HepG2 (cell line): Measurements from ENCODE around the gene PSMC5.
"Not testable (repeated sequence)": the region's sequence is repeated elsewhere in the genome, so short reads cannot be mapped to it uniquely, and the experiment has no call there.

ENCODE experiments used
- CTCF ChIP-seq: sonication (generic); formaldehyde crosslinking; IDR thresholded peaks from 2 replicates; pipeline ENCODE4 v1.5.0; 2020; ENCODE audit warnings: mild to moderate bottlenecking, missing genetic modification reagents, moderate library complexity
- JUND ChIP-seq: sonication (generic); formaldehyde crosslinking; IDR thresholded peaks from 2 replicates; pipeline ENCODE4 v1.8.0; 2022; ENCODE audit warnings: mild to moderate bottlenecking, missing genetic modification reagents
- RAD51 ChIP-seq: fragments of 450-650 bp; IDR thresholded peaks from 2 replicates; pipeline ENCODE4 v1.6.1; 2016; ENCODE audit warnings: borderline replicate concordance
- TCF7 ChIP-seq: sonication (generic); IDR thresholded peaks from 2 replicates; pipeline ENCODE4 v1.6.1; 2016; ENCODE audit warnings: antibody characterized with exemption, low read depth
- TEAD2 ChIP-seq: sonication (generic); formaldehyde crosslinking; IDR thresholded peaks from 2 replicates; pipeline ENCODE4 v1.9.0; 2021; ENCODE audit warnings: missing genetic modification reagents
- TGIF2 ChIP-seq: IDR thresholded peaks from 2 replicates; pipeline ENCODE4 v1.6.1; 2016; ENCODE audit warnings: control low read depth, missing compliant biosample characterization
- TSC22D2 ChIP-seq: sonication (generic); formaldehyde crosslinking; IDR thresholded peaks from 2 replicates; pipeline ENCODE4 v1.5.1; 2020; ENCODE audit warnings: missing genetic modification reagents, mild to moderate bottlenecking, borderline replicate concordance
- ZNF3 ChIP-seq: IDR thresholded peaks from 2 replicates; pipeline ENCODE4 v1.7.0; 2017; ENCODE audit warnings: inconsistent platforms
- ZNF354B ChIP-seq: sonication (generic); formaldehyde crosslinking; IDR thresholded peaks from 2 replicates; pipeline ENCODE4 v1.8.0; 2022; ENCODE audit warnings: mild to moderate bottlenecking, missing genetic modification reagents
- ZNF747 ChIP-seq: sonication (generic); formaldehyde crosslinking; IDR thresholded peaks from 2 replicates; pipeline ENCODE4 v1.8.1; 2023; ENCODE audit warnings: missing genetic modification reagents, mild to moderate bottlenecking, borderline replicate concordance
- ZNF776 ChIP-seq: sonication (generic); formaldehyde crosslinking; IDR thresholded peaks from 2 replicates; pipeline ENCODE4 v1.4.0; 2020; ENCODE audit warnings: mild to moderate bottlenecking, missing genetic modification reagents

DNA sequence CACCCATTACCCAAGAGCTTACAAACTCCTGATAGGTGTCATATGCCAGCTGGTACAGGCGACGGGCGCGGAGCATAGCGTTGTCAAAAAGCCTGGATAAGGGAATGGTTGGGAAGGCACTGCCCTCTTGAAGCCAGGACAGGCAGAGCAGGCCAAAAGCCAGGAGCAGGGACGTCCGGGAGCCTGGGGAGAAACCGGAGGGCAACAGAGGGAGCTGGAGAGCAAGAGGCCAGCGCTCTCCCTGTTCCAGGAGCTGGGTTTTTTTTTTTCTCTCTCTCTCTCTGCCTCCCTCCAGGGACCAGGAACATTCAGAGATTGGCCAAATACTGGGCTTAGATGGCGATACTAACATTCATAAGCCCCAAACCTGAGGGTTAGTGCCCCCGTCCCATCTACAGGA is 54.1 kb downstream of the PSMC5 start:
- TF ChIP-seq CTCF: peak; percentile 48
- not testable (repeated sequence) for TF ChIP-seq TEAD2 (CRISPR knock-in tag); ZNF776; ZNF3 (CRISPR knock-in tag); RAD51; TGIF2 (CRISPR knock-in tag); ZNF747 (CRISPR knock-in tag); TCF7; JUND; ZNF354B; TSC22D2 (CRISPR knock-in tag)
